ENCODE results near the gene PREX1. TPM values are rescaled to one million over a fixed set of nuclear protein-coding genes. Genes with fewer than 3 reads are reported as not detected.

PREX1 gene
- polyA plus RNA-seq, 1 of the 3 experiments (the other 2 are of a cell fraction) = 5.3 TPM

- Histone ChIP-seq H4K20me1 (ENCODE audit: insufficient read depth) (no peaks in the 10 kb centered on the region), H3K4me2 (no peak overlapping the region), H3K27ac (ENCODE audit: low read depth in 2 of 2, low read length in 1 of 2) (no peak overlapping the region), H3K27me3 (ENCODE audit: insufficient read depth) (no peaks in the 10 kb centered on the region), H3K36me3 (replicated peaks in 1 of 2; ENCODE audit: control insufficient read depth in 1 of 2, insufficient read depth in 2 of 2, low read length in 1 of 2) (no peaks in the 10 kb centered on the region), H3K4me1 (ENCODE audit: control insufficient read depth in 1 of 2, insufficient read depth in 2 of 2, low read depth in 1 of 2, low read length in 1 of 2) (no peaks in the 10 kb centered on the region; a peak in 1 of 4 replicates), H3K9me2 (no peaks in the 10 kb centered on the region), H3F3A (replicated peaks; ENCODE audit: insufficient read depth) (no peaks in the 10 kb centered on the region), H3K9me3 (no peaks in the 10 kb centered on the region), H3K4me3 (ENCODE audit: low read depth in 2 of 2, low read length in 1 of 2) (no peak overlapping the region), H3K9ac (no peak overlapping the region), H3K79me2 (ENCODE audit: insufficient read depth) (no peaks in the 10 kb centered on the region), H2AFZ (ENCODE audit: low read depth) (no peak overlapping the region)
- WGBS (ENCODE audit: low lambda C conversion rate) = 64% methylated on average over 2 of the region's 2 CpGs
- TF ChIP-seq FOXJ3 (CRISPR knock-in tag; IDR thresholded peaks at IDR 0.05) = no peak
- TF ChIP-seq CTCF (IDR thresholded peaks at IDR 0.05) = no peak
- no peak for TF ChIP-seq CHD2 (IDR thresholded peaks at IDR 0.05; ENCODE audit: low read length, partially characterized antibody)
- no peak for TF ChIP-seq EP300 (IDR thresholded peaks at IDR 0.05; ENCODE audit: borderline replicate concordance in 1 of 2, low read depth in 1 of 2, low read length in 1 of 2)
- no peak for TF ChIP-seq TEAD4 (IDR thresholded peaks at IDR 0.05; ENCODE audit: borderline replicate concordance, insufficient read depth)
- no peak for TF ChIP-seq RCOR1 (IDR thresholded peaks at IDR 0.05; ENCODE audit: low read length)
- no peak for TF ChIP-seq ELF1 (IDR thresholded peaks at IDR 0.05)
- TF ChIP-seq, protein P1, sequence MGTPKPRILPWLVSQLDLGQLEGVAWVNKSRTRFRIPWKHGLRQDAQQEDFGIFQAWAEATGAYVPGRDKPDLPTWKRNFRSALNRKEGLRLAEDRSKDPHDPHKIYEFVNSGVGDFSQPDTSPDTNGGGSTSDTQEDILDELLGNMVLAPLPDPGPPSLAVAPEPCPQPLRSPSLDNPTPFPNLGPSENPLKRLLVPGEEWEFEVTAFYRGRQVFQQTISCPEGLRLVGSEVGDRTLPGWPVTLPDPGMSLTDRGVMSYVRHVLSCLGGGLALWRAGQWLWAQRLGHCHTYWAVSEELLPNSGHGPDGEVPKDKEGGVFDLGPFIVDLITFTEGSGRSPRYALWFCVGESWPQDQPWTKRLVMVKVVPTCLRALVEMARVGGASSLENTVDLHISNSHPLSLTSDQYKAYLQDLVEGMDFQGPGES (IDR thresholded peaks at IDR 0.05; ENCODE audit: low read depth, low read length) = no peak
- TF ChIP-seq MXI1 (IDR thresholded peaks at IDR 0.05; ENCODE audit: low read depth, low read length) = no peak
- TF ChIP-seq, protein P2, sequence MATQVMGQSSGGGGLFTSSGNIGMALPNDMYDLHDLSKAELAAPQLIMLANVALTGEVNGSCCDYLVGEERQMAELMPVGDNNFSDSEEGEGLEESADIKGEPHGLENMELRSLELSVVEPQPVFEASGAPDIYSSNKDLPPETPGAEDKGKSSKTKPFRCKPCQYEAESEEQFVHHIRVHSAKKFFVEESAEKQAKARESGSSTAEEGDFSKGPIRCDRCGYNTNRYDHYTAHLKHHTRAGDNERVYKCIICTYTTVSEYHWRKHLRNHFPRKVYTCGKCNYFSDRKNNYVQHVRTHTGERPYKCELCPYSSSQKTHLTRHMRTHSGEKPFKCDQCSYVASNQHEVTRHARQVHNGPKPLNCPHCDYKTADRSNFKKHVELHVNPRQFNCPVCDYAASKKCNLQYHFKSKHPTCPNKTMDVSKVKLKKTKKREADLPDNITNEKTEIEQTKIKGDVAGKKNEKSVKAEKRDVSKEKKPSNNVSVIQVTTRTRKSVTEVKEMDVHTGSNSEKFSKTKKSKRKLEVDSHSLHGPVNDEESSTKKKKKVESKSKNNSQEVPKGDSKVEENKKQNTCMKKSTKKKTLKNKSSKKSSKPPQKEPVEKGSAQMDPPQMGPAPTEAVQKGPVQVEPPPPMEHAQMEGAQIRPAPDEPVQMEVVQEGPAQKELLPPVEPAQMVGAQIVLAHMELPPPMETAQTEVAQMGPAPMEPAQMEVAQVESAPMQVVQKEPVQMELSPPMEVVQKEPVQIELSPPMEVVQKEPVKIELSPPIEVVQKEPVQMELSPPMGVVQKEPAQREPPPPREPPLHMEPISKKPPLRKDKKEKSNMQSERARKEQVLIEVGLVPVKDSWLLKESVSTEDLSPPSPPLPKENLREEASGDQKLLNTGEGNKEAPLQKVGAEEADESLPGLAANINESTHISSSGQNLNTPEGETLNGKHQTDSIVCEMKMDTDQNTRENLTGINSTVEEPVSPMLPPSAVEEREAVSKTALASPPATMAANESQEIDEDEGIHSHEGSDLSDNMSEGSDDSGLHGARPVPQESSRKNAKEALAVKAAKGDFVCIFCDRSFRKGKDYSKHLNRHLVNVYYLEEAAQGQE (IDR thresholded peaks at IDR 0.05; ENCODE audit: low read depth, low read length) = no peak
- no peak for TF ChIP-seq ZBTB33 (IDR thresholded peaks at IDR 0.05; ENCODE audit: borderline replicate concordance, low read depth)
- TF ChIP-seq RAD21 (IDR thresholded peaks at IDR 0.05; ENCODE audit: low read length) = no peak
- no peak for TF ChIP-seq RFX5 (IDR thresholded peaks at IDR 0.05; ENCODE audit: low read length)
- no peak for TF ChIP-seq FOSL2 (IDR thresholded peaks at IDR 0.05; ENCODE audit: borderline replicate concordance, low read depth)
- POLR2A ChIA-PET = no interaction called here
- DNase-seq = no peak
- CTCF ChIA-PET = interaction anchor here (0.6 to 7.4 kb wide), 2 partner anchors 16 to 1334 kb away, joined by 3 to 41 read pairs; no protein-coding TSS in a partner anchor
Observed at GRCh38 chr20:48640871-48641270, 186.9 kb downstream of the PREX1 start.
